ENCODE results near the gene MYOM3. TPM values are rescaled to one million over a fixed set of nuclear protein-coding genes. Genes with fewer than 3 reads are reported as not detected.

MYOM3 gene
- polyA plus RNA-seq, 2 of the 4 experiments (the other 2 are of a cell fraction): 2.6 to 8.5 TPM

- TF ChIP-seq RAD21 (conservative IDR thresholded peaks at IDR 0.05 in 1 of 2, IDR thresholded peaks at IDR 0.05 in 1 of 2) (peak; percentile 58 to 64), MAFK (IDR thresholded peaks at IDR 0.05; ENCODE audit: partially characterized antibody) (no peak), HMGXB4 (CRISPR knock-in tag; IDR thresholded peaks at IDR 0.05; ENCODE audit: borderline replicate concordance) (no peak), SMC3 (IDR thresholded peaks at IDR 0.05) (peak; percentile 68)
Observed at GRCh38 chr1:24027838-24028468, 84.0 kb downstream of the MYOM3 start (continued).

- CTCF ChIA-PET: interaction anchor here (0.8 to 1.6 kb wide), 4 partner anchors 20 to 45 kb away, joined by 3 to 4 read pairs (median 3); partner anchors contain the start of gene SRSF10
- 52% methylated on average over 4 of the region's 4 CpGs for WGBS (ENCODE audit: missing lambda C conversion rate)
- ATAC-seq: peak; percentile 73 to 84
- Histone ChIP-seq H3K27ac (peak overlapping the region; percentile 96 to 99), H3K4me3 (no peak overlapping the region), H3K4me2 (peak overlapping the region; percentile 78), H3K9me3 (no peaks in the 10 kb centered on the region), H3K4me1 (peaks cover 55% of the 10 kb centered on the region)
- peak; percentile 74 to 79 for DNase-seq (ENCODE audit: low read depth in 1 of 2, low spot score in 1 of 2)
- FAIRE-seq: no peak
- POLR2A ChIA-PET: interaction anchor here (0.6 kb wide), 2 partner anchors 44 to 71 kb away, joined by 3 to 6 read pairs; no protein-coding TSS in a partner anchor
- no peak for TF ChIP-seq ZFP36 (IDR thresholded peaks at IDR 0.05; ENCODE audit: borderline replicate concordance, partially characterized antibody)
- TF ChIP-seq HEYL (CRISPR knock-in tag; IDR thresholded peaks at IDR 0.05): no peak
- no peak for TF ChIP-seq FOSL2 (IDR thresholded peaks at IDR 0.05)
- peak; percentile 63 for TF ChIP-seq FOSL2 (CRISPR knock-in tag; IDR thresholded peaks at IDR 0.05)
- TF ChIP-seq CEBPB (IDR thresholded peaks at IDR 0.05): no peak
- TF ChIP-seq RFX5 (IDR thresholded peaks at IDR 0.05): no peak
- peak; percentile 42 for TF ChIP-seq MAX (IDR thresholded peaks at IDR 0.05)
- TF ChIP-seq E2F6 (IDR thresholded peaks at IDR 0.05; ENCODE audit: borderline replicate concordance, low read depth): peak; percentile 31; the same call in 1 of the 2 replicates
Observed at GRCh38 chr1:24022581-24023361, 89.2 kb downstream of the MYOM3 start.

- DNase-seq (ENCODE audit: low read depth in 1 of 2, low spot score in 1 of 2) (no peak), FAIRE-seq (no peak), ATAC-seq (no peak)
- ChIA-PET CTCF (interaction anchor here (0.8 to 1.3 kb wide), 4 partner anchors 14 to 41 kb away, joined by 3 to 5 read pairs (median 4); partner anchors contain the start of gene SRSF10), POLR2A (interaction anchor here (0.5 kb wide), 1 partner anchor 10 kb away, joined by 4 read pairs; no protein-coding TSS in a partner anchor)
- Histone ChIP-seq H3K27ac (peak overlapping the region; percentile 96 to 99), H3K4me1 (peaks cover 60% of the 10 kb centered on the region), H3K4me3 (no peak overlapping the region), H3K9me3 (no peaks in the 10 kb centered on the region), H3K4me2 (peak overlapping the region; percentile 78)
- 90% methylated on average over 7 of the region's 7 CpGs for WGBS (ENCODE audit: missing lambda C conversion rate)
- TF ChIP-seq JUNB (IDR thresholded peaks at IDR 0.05) (no peak), HOXB13 (CRISPR knock-in tag; IDR thresholded peaks at IDR 0.05; ENCODE audit: low read depth) (no peak), FOXS1 (CRISPR knock-in tag; IDR thresholded peaks at IDR 0.05) (no peak), ZSCAN20 (CRISPR knock-in tag; IDR thresholded peaks at IDR 0.05) (no peak), PBX3 (IDR thresholded peaks at IDR 0.05) (no peak), NFE2L2 (conservative IDR thresholded peaks at IDR 0.05; ENCODE audit: low read length) (no peak), SMC3 (IDR thresholded peaks at IDR 0.05) (no peak), CEBPB (IDR thresholded peaks at IDR 0.05) (no peak), CHD2 (IDR thresholded peaks at IDR 0.05; ENCODE audit: low read length, partially characterized antibody) (no peak), BHLHE40 (IDR thresholded peaks at IDR 0.05; ENCODE audit: low read depth, low read length) (no peak), JUN (IDR thresholded peaks at IDR 0.05) (no peak)
Observed at GRCh38 chr1:24021403-24022266, 90.3 kb downstream of the MYOM3 start.

Data from A549 (cell line).